GM12878 (cell line): ENCODE measurements around the gene UQCR11. TPM values are rescaled to one million over a fixed set of nuclear protein-coding genes. Genes with fewer than 3 reads are reported as not detected.

ENCODE experiments used
- ATAC-seq: fragments of 200-7000 bp; cut with Tn5 transposase; 3 replicates; pipeline ENCODE4 v1.9.1; 2020; ENCODE audit warnings: mild to moderate bottlenecking, moderate library complexity
- BruUV-seq: library from RNA; stranded (reverse); fragments of 400-500 nt; replicated peaks from 2 replicates; lab custom pipeline; 2021; lab: Mats Ljungman, UMichigan
- CTCF ChIA-PET: fragments of 300-600 bp; sonication (Branson Sonifier 250); formaldehyde crosslinking; extraction: SDS; loops from one replicate; lab custom pipeline; 2021; ENCODE audit warnings: inconsistent platforms; lab: Yijun Ruan, JAX
- POLR2A ChIA-PET: fragments of 350-600 bp; formaldehyde crosslinking; extraction: SDS; loops from one replicate; lab custom pipeline; 2021; ENCODE audit warnings: inconsistent platforms; lab: Charles Lee
- RAD21 ChIA-PET: fragments of 300-600 bp; sonication (Branson Sonifier 250); formaldehyde crosslinking; loops from one replicate; lab custom pipeline; 2023; ENCODE audit warnings: antibody characterized with exemption; ENCODE audit not compliant: unreplicated experiment; lab: Charles Lee
- SMC1A ChIA-PET: fragments of 300-600 bp; sonication (Branson Sonifier 250); formaldehyde crosslinking; loops from one replicate; lab custom pipeline; 2023; ENCODE audit not compliant: unreplicated experiment, uncharacterized antibody; lab: Charles Lee
- DNase-seq: peaks from one replicate; pipeline ENCODE4 v3.0.0-alpha.2; 2011; ENCODE audit warnings: low read depth, low spot score
- FAIRE-seq: peaks from 3 replicates; lab custom pipeline; 2011; peaks lifted over from hg19 to GRCh38; lab: Jason Lieb, UNC
- H2AFZ ChIP-seq: 2 replicates; pipeline ENCODE4 v1.6.0; 2011; ENCODE audit warnings: low read depth, low read length, control low read depth; ENCODE audit not compliant: control insufficient read depth
- H3K27ac ChIP-seq: 2 replicates; pipeline ENCODE4 v1.5.1; 2011; ENCODE audit warnings: control low read depth; ENCODE audit not compliant: control insufficient read depth, insufficient read depth
- H3K27me3 ChIP-seq, 2 experiments: replicated peaks in 1 of 2; 2 replicates each; pipeline versions ENCODE4 v1.6.0 to v1.6.1; 2011; ENCODE audit warnings: low read length in 1 of 2; ENCODE audit not compliant: control insufficient read depth in 2 of 2, insufficient read depth in 2 of 2
- H3K36me3 ChIP-seq, 2 experiments: 2 replicates each; pipeline ENCODE4 v1.5.1; 2011; ENCODE audit warnings: low read length in 1 of 2; ENCODE audit not compliant: control insufficient read depth in 2 of 2, insufficient read depth in 2 of 2
- H3K4me1 ChIP-seq: 2 replicates; pipeline ENCODE4 v1.6.1; 2011; ENCODE audit warnings: mild to moderate bottlenecking, low read length, moderate library complexity, mixed read lengths; ENCODE audit not compliant: control insufficient read depth, insufficient read depth
- H3K4me2 ChIP-seq: 2 replicates; pipeline ENCODE4 v1.6.0; 2011; ENCODE audit warnings: control low read depth; ENCODE audit not compliant: control insufficient read depth, insufficient read depth
- H3K4me3 ChIP-seq: fragments of 200-600 bp; sonication (generic); 2 replicates; pipeline ENCODE4 v1.5.1; 2016
- H3K79me2 ChIP-seq: 2 replicates; pipeline ENCODE4 v1.6.0; 2011; ENCODE audit warnings: low read length; ENCODE audit not compliant: control insufficient read depth, insufficient read depth
- H3K9ac ChIP-seq: 2 replicates; pipeline ENCODE4 v1.8.0; 2011; ENCODE audit warnings: low read length, control low read depth, mixed read lengths; ENCODE audit not compliant: control insufficient read depth, insufficient read depth
- H3K9me3 ChIP-seq: replicated peaks from 3 replicates; pipeline ENCODE4 v1.5.1; 2011; ENCODE audit warnings: mild to moderate bottlenecking, low read length; ENCODE audit not compliant: control insufficient read depth, insufficient read depth
- H4K20me1 ChIP-seq: 2 replicates; pipeline ENCODE4 v1.6.0; 2011; ENCODE audit not compliant: control insufficient read depth, insufficient read depth
- BHLHE40 ChIP-seq, 2 experiments: fragments of 450-650 bp in 1 of 2; IDR thresholded peaks; 2 replicates each; pipeline ENCODE4 v1.6.1; 2011 to 2017; ENCODE audit warnings: low read depth in 2 of 2, borderline replicate concordance in 1 of 2, improper control_type of control experiment in 1 of 2, low read length in 1 of 2, mild to moderate bottlenecking in 1 of 2
- CBFB ChIP-seq: IDR thresholded peaks from 2 replicates; pipeline ENCODE4 v1.6.1; 2016; ENCODE audit warnings: antibody characterized with exemption, low read depth
- EP300 ChIP-seq, 2 experiments: fragments of 150-350 bp in 1 of 2; IDR thresholded peaks; 2 replicates each; pipeline ENCODE4 v1.6.1; 2011 to 2012; ENCODE audit warnings: low read depth in 2 of 2, low read length in 2 of 2, borderline replicate concordance in 1 of 2, improper control_type of control experiment in 1 of 2, inconsistent platforms in 1 of 2; ENCODE audit not compliant: control insufficient read depth in 1 of 2
- FOXM1 ChIP-seq: IDR thresholded peaks from 2 replicates; pipeline ENCODE4 v1.6.1; 2012; ENCODE audit warnings: low read depth, mild to moderate bottlenecking, inconsistent platforms, low read length, moderate library complexity
- GATAD2B ChIP-seq: fragments of 450-650 bp; conservative IDR thresholded peaks from 2 replicates; pipeline ENCODE4 v1.6.1; 2017; ENCODE audit warnings: low read depth, mild to moderate bottlenecking, moderate library complexity
- HDAC2 ChIP-seq: fragments of 200-600 bp; sonication (generic); IDR thresholded peaks from 2 replicates; pipeline ENCODE4 v1.6.1; 2017
- IKZF1 ChIP-seq: fragments of 450-650 bp; conservative IDR thresholded peaks from 2 replicates; pipeline ENCODE4 v1.6.1; 2017; ENCODE audit warnings: antibody characterized with exemption, mild to moderate bottlenecking
- KAT2A ChIP-seq: conservative IDR thresholded peaks from 2 replicates; pipeline ENCODE4 v1.6.1; 2011; ENCODE audit warnings: low read depth, low read length; ENCODE audit not compliant: control insufficient read depth
- MYC ChIP-seq: IDR thresholded peaks from 2 replicates; pipeline ENCODE4 v1.6.1; 2011; ENCODE audit warnings: mild to moderate bottlenecking, low read length, moderate library complexity, inconsistent platforms; ENCODE audit not compliant: insufficient read depth, insufficient replicate concordance, insufficient read length, severe bottlenecking
- NFYB ChIP-seq: IDR thresholded peaks from 2 replicates; pipeline ENCODE4 v1.6.1; 2011; ENCODE audit warnings: low read depth, mild to moderate bottlenecking, low read length, improper control_type of control experiment, moderate library complexity; ENCODE audit not compliant: insufficient read depth
- NRF1 ChIP-seq: conservative IDR thresholded peaks from 2 replicates; pipeline ENCODE4 v1.6.1; 2011; ENCODE audit warnings: mild to moderate bottlenecking, low read depth, low read length, improper control_type of control experiment
- PAX8 ChIP-seq: fragments of 450-650 bp; IDR thresholded peaks from 2 replicates; pipeline ENCODE4 v1.6.1; 2017; ENCODE audit warnings: mild to moderate bottlenecking, moderate library complexity
- POU2F2 ChIP-seq: IDR thresholded peaks from 3 replicates; pipeline ENCODE4 v1.6.1; 2011; ENCODE audit warnings: low read depth, mild to moderate bottlenecking, low read length, borderline replicate concordance
- TARDBP ChIP-seq: IDR thresholded peaks from 2 replicates; pipeline ENCODE4 v1.6.1; 2016; ENCODE audit warnings: borderline replicate concordance
- ZNF384 ChIP-seq: IDR thresholded peaks from 2 replicates; pipeline ENCODE4 v1.6.1; 2012; ENCODE audit warnings: low read depth, mild to moderate bottlenecking, low read length, improper control_type of control experiment, borderline replicate concordance
- WGBS: methylation state at CpG from one replicate; pipeline ENCODE4 v1.1.6; 2016; ENCODE audit warnings: low lambda C conversion rate; ENCODE audit not compliant: insufficient replicate concordance, insufficient coverage; ENCODE audit errors: missing lambda C conversion rate; 5-methylcytosine and 5-hydroxymethylcytosine counted together
- in situ Hi-C: fragments of 300-500 bp; cut with MboI; formaldehyde crosslinking; loops from 9 replicates; pipeline ENCODE4 v1.14.3; 2018; ENCODE audit warnings: mixed read lengths
- intact Hi-C: fragments of 100-400 bp; cut with micrococcal nuclease; formaldehyde crosslinking; loops from one replicate; pipeline ENCODE4 v1.14.2; 2022; ENCODE audit not compliant: unreplicated experiment
- polyA plus RNA-seq, 11 experiments: library from polyadenylated mRNA; depleted of rRNA in 4 of 11; unstranded in 6 of 11; stranded (reverse) in 5 of 11; fragments of >200 nt; fragmentation: Nextera tagmentation in 4 of 11; fragmentation: Illumina TruSeq in 1 of 11; extraction: Ambion mirVana in 4 of 11; extraction: Trizol in 1 of 11; gene quantifications; 1 replicate in 1 of 11; 2 replicates in 10 of 11; pipeline versions ENCODE4 v1.2.1 to v1.2.3, GENCODE V29; 2011 to 2016; ENCODE audit warnings: inconsistent platforms in 2 of 11, missing spikeins in 2 of 11, low read depth in 1 of 11
- total RNA-seq, 4 experiments: library from RNA; depleted of rRNA in 3 of 4; stranded (reverse); fragments of >200 nt in 3 of 4; fragmentation: Illumina TruSeq in 1 of 4; extraction: Trizol in 1 of 4; gene quantifications; 2 replicates each; pipeline versions ENCODE4 v1.2.1 to v1.2.3, GENCODE V29; 2013 to 2021
- TF ChIP-seq, protein P1 (sequence below): IDR thresholded peaks from 2 replicates; pipeline ENCODE4 v1.6.1; 2012; ENCODE audit warnings: low read depth, low read length, improper control_type of control experiment
- TF ChIP-seq, protein P2 (sequence below): fragments of 450-650 bp; IDR thresholded peaks from 2 replicates; pipeline ENCODE4 v1.6.1; 2017; ENCODE audit warnings: antibody characterized with exemption, mild to moderate bottlenecking, moderate library complexity

UQCR11 gene
- total and polyA plus RNA-seq, 10 of the 15 experiments (the other 5 are each of a cell fraction or from before 2014, with no cell fraction given), result 28.6 to 586 (median 193) TPM

DNA sequence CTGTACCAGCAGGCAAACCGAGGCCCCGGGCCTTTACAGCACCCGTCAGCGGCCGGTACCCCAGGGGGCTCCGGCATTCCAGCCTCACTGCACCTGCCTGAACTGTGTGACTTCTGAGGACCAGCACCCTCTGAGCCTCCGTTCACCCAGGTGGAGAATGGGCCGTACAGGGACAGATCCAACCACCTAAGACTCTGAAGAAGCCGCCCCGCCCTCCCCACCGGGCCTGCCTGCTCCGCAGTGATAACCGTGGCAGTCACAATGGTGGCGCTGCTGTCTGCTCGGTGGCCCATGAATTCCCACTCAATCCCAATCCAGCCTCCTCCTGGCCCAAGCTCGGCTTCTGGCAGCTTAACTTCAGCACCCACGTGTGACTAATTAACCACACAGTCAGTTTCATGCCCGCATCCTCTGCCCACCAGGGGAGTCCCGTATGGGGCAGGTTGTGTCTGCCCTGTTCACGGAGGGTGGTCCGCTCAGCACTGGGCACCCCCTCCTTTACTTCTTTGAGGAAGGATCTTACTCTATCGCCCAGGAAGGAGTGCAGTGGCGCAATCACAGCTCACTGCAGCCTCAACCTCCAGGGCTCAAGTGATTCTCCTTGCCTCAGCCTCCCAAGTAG is 43.8 kb upstream of the UQCR11 start (continued):
- no peak for TF ChIP-seq TARDBP
- TF ChIP-seq, all 136 proteins: peak for 19

DNA sequence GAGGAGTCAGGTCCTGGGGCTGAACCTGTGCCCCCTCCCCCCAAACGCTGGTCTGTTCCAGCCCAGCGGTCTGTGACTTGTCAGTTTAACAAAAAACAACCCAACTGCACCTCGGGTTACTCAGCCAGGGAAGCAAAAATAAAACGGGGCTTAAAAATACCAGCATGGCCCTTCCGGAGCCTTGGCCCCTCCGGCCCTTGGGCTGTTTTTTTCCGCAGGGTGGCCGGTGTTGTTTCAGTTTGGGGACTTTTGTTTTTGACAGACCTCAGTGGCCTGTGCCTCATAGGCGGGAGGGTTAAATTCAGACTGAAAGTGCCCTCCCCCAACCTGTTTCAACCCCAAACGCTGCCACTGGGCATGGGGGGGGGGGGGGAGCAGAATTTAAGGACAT is 43.2 kb upstream of the UQCR11 start:
- RAD21 ChIA-PET, result interaction anchor here (0.8 to 1.2 kb wide), 3 partner anchors 19 to 55 kb away, joined by 3 to 5 read pairs (median 4); partner anchors contain the start of gene MBD3
- DNase-seq (peak; percentile 84), ATAC-seq (peak; percentile 61), FAIRE-seq (peak; percentile 96)
- Histone ChIP-seq H3K4me3 (peak overlapping the region; percentile 91), H4K20me1 (no peaks in the 10 kb centered on the region; the same call in 1 of the 2 replicates), H3K9me3 (no peaks in the 10 kb centered on the region), H3K4me1 (peaks cover 25% of the 10 kb centered on the region), H3K9ac (peak overlapping the region; percentile 76), H3K79me2 (peaks cover 60% of the 10 kb centered on the region), H3K27me3 (no peaks in the 10 kb centered on the region), H3K4me2 (peak overlapping the region; percentile 83), H3K27ac (peak overlapping the region; percentile 90), H3K36me3 (peaks cover 4 to 17% of the 10 kb centered on the region in 2 experiments; a peak in 3 of 4 replicates), H2AFZ (no peak overlapping the region)
- intact Hi-C loops (loop anchor here (5.0 kb wide), 1 partner anchor 41 kb away; the partner anchor contains the start of gene UQCR11), in situ Hi-C loops (loop anchor here (5.0 kb wide), 1 partner anchor 41 kb away; the partner anchor contains the start of gene UQCR11)
- BruUV-seq, result no TSS peak
- SMC1A ChIA-PET, result interaction anchor here (1.1 to 3.3 kb wide), 3 partner anchors 21 to 24 kb away, joined by 3 to 30 read pairs (median 3); no protein-coding TSS in a partner anchor
- POLR2A ChIA-PET, result no interaction called here
- 0% methylated on average over 10 of the region's 10 CpGs for WGBS
- CTCF ChIA-PET, result interaction anchor here (1.1 to 2.2 kb wide), 4 partner anchors 15 to 24 kb away, joined by 3 to 10 read pairs (median 6); no protein-coding TSS in a partner anchor
- peak; percentile 23; the same call in 1 of the 2 replicates for TF ChIP-seq NFYB
- no peak for TF ChIP-seq NRF1
- TF ChIP-seq HDAC2, result no peak
- peak; percentile 82 for TF ChIP-seq FOXM1
- TF ChIP-seq CBFB, result peak; percentile 72; the same call in 1 of the 2 replicates
- no peak for TF ChIP-seq MYC
- no peak for TF ChIP-seq GATAD2B
- TF ChIP-seq BHLHE40 (IDR thresholded peaks at IDR 0.05; ENCODE audit: borderline replicate concordance in 1 of 2, low read depth in 2 of 2, low read length in 1 of 2), result no peak; a peak in 1 of 4 replicates
- no peak for TF ChIP-seq KAT2A
- TF ChIP-seq TARDBP, result 0 out of 2 replicates have a peak, but pooled peaks have one; percentile 4
- TF ChIP-seq, protein P1, sequence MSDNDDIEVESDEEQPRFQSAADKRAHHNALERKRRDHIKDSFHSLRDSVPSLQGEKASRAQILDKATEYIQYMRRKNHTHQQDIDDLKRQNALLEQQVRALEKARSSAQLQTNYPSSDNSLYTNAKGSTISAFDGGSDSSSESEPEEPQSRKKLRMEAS, result no peak
- TF ChIP-seq EP300 (IDR thresholded peaks at IDR 0.05; ENCODE audit: borderline replicate concordance in 1 of 2, control insufficient read depth in 1 of 2, low read depth in 2 of 2, low read length in 2 of 2), result peak; percentile 43 to 72; a peak in 3 of 4 replicates
- TF ChIP-seq PAX8, result no peak
- TF ChIP-seq, protein P2, sequence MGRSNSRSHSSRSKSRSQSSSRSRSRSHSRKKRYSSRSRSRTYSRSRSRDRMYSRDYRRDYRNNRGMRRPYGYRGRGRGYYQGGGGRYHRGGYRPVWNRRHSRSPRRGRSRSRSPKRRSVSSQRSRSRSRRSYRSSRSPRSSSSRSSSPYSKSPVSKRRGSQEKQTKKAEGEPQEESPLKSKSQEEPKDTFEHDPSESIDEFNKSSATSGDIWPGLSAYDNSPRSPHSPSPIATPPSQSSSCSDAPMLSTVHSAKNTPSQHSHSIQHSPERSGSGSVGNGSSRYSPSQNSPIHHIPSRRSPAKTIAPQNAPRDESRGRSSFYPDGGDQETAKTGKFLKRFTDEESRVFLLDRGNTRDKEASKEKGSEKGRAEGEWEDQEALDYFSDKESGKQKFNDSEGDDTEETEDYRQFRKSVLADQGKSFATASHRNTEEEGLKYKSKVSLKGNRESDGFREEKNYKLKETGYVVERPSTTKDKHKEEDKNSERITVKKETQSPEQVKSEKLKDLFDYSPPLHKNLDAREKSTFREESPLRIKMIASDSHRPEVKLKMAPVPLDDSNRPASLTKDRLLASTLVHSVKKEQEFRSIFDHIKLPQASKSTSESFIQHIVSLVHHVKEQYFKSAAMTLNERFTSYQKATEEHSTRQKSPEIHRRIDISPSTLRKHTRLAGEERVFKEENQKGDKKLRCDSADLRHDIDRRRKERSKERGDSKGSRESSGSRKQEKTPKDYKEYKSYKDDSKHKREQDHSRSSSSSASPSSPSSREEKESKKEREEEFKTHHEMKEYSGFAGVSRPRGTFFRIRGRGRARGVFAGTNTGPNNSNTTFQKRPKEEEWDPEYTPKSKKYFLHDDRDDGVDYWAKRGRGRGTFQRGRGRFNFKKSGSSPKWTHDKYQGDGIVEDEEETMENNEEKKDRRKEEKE, result no peak
- 0 out of 2 replicates have a peak, but pooled peaks have one; percentile 18 for TF ChIP-seq IKZF1
- no peak for TF ChIP-seq POU2F2
- TF ChIP-seq ZNF384, result peak; percentile 42; the same call in 1 of the 2 replicates
